ENCODE measurements around the gene HOXA5.

The HOXA5 gene

DNA sequence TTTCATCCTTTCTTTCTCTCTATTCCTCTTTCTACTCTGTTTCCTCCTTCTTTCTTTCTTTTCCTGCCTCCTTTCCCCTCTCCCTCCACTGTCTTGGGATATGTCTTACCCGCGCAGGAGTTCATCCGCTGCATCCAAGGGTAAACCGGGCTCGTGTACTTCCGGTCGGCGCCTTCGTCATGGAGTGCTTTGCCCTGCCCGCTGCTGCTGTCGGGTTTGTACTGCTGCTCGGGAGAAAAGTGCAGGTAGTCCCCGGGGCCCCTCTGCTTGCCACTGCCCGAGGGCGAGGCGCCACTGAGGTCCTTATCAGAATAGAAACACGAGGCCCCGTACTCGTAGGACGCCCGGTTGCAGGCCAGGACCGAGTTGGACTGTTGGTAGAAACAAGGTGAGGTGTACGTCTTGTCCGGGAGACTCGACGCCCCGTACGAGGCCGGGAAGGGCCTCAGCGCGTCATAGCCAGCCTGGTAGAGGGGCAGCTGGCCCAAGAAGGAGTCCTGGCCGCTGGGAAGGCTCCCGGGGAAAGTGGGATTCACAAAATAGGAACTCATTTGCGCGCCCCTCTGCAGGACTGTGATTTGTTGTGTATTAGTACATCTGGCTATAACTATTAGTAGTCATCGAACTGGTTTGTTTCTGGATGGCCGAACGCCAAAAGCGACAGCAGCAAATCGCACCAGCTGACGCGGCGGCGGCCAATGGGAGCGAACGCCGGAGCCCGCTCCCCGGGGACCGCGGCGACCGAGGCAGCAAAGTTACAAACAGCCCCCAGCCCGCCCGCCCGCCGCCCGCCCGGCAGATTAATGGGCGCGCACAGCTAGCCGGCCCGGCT, 3.9 kb upstream of the HOXA5 start, which contains the start of gene HOXA6 (continued):
- TF ChIP-seq, protein P1, sequence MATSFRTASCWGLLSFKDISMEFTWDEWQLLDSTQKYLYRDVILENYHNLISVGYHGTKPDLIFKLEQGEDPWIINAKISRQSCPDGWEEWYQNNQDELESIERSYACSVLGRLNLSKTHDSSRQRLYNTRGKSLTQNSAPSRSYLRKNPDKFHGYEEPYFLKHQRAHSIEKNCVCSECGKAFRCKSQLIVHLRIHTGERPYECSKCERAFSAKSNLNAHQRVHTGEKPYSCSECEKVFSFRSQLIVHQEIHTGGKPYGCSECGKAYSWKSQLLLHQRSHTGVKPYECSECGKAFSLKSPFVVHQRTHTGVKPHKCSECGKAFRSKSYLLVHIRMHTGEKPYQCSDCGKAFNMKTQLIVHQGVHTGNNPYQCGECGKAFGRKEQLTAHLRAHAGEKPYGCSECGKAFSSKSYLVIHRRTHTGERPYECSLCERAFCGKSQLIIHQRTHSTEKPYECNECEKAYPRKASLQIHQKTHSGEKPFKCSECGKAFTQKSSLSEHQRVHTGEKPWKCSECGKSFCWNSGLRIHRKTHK (tag by site-specific recombination; IDR thresholded peaks at IDR 0.05): no peak

DNA sequence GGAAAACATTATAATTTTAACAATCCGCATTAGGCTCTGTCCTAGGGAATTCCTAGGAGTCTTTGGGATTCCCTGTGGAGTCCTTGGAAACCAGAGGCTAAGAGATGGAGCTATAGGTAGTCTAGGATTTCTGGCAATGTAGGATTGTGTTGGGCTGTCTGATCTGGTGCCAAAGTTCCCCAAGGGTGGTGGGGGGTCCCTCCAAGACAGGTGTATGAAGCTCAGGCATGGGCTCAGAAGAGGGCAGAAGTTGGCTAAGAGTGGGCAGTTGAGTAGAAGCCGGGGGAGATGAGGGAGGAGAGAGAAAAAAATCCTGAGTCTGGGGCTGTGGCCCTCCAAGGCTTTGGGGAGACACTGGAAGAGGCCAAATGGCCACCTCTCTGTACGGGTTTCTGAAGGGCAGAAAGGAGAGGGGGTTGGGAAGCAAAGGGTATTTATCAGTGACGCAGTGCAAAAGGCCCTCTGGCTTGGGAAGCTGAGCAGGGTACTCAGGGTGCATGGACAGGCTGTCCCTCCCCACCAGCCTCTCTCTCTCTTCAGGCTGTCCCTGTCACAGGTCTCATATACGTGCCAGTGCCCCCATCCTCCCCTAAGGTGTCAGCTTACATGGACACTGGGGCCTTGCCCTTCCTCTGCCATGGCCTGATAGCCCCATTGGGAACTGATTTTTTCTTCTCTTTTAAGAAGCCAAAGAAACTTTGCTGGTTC, 3.2 kb upstream of the HOXA5 start:
- POLR2A ChIA-PET: interaction anchor here (1.6 to 5.6 kb wide), 3 partner anchors 16 to 33 kb away, joined by 3 to 42 read pairs (median 10); no protein-coding TSS in a partner anchor
- Histone ChIP-seq H3K27ac (ENCODE audit: extremely low read depth, low read depth, low read length) (peak overlapping the region; percentile 99), H3K4me1 (ENCODE audit: control insufficient read depth, insufficient read depth, low read length) (peaks cover 18% of the 10 kb centered on the region), H3K9me3 (ENCODE audit: control insufficient read depth, insufficient read depth, low read depth, low read length) (no peaks in the 10 kb centered on the region), H3K4me3 (ENCODE audit: low read depth, low read length) (peak overlapping the region; percentile 59; the same call in 1 of the 2 replicates), H3K36me3 (ENCODE audit: control insufficient read depth in 2 of 2, insufficient read depth in 1 of 2, low read length in 2 of 2) (peaks cover 0 to 67% of the 10 kb centered on the region in 2 experiments; a peak in 2 of 3 replicates)
- CTCF ChIA-PET: interaction anchor here (0.5 to 4.1 kb wide), 4 partner anchors 16 to 1147 kb away, joined by 3 to 34 read pairs (median 4); partner anchors contain the start of gene HOXA4
- TF ChIP-seq ZEB2 (tag by site-specific recombination; IDR thresholded peaks at IDR 0.05) (no peak), ZNF341 (tag by site-specific recombination; IDR thresholded peaks at IDR 0.05; ENCODE audit: low read depth) (peak; percentile 64), IKZF3 (tag by site-specific recombination; IDR thresholded peaks at IDR 0.05) (peak; percentile 69; the same call in 1 of the 2 replicates), OVOL3 (tag by site-specific recombination; IDR thresholded peaks at IDR 0.05) (no peak), ZNF701 (tag by site-specific recombination; IDR thresholded peaks at IDR 0.05) (no peak), ZNF530 (tag by site-specific recombination; IDR thresholded peaks at IDR 0.05; ENCODE audit: low read depth) (no peak), KLF7 (tag by site-specific recombination; IDR thresholded peaks at IDR 0.05; ENCODE audit: borderline replicate concordance) (0 out of 2 replicates have a peak, but pooled peaks have one; percentile 27), ZFHX2 (tag by site-specific recombination; conservative IDR thresholded peaks at IDR 0.05) (no peak), ZBTB48 (tag by site-specific recombination; IDR thresholded peaks at IDR 0.05) (no peak), BCL11A (tag by site-specific recombination; IDR thresholded peaks at IDR 0.05; ENCODE audit: low read depth) (no peak), HOXA7 (CRISPR knock-in tag; IDR thresholded peaks at IDR 0.05; ENCODE audit: borderline replicate concordance) (no peak), ZNF211 (tag by site-specific recombination; IDR thresholded peaks at IDR 0.05; ENCODE audit: low read depth) (no peak), ZIC2 (tag by site-specific recombination; IDR thresholded peaks at IDR 0.05) (no peak), ZNF274 (IDR thresholded peaks at IDR 0.05; ENCODE audit: low read length) (no peak), ZNF274 (tag by site-specific recombination; IDR thresholded peaks at IDR 0.05; ENCODE audit: borderline replicate concordance) (no peak), ZNF16 (tag by site-specific recombination; IDR thresholded peaks at IDR 0.05; ENCODE audit: low read depth) (no peak), BCL11B (tag by site-specific recombination; IDR thresholded peaks at IDR 0.05; ENCODE audit: low read depth) (no peak), ZNF2 (tag by site-specific recombination; IDR thresholded peaks at IDR 0.05) (no peak), ZNF391 (tag by site-specific recombination; IDR thresholded peaks at IDR 0.05; ENCODE audit: borderline replicate concordance, low read depth) (no peak), WT1 (tag by site-specific recombination; IDR thresholded peaks at IDR 0.05) (peak; percentile 76), ZNF830 (tag by site-specific recombination; IDR thresholded peaks at IDR 0.05; ENCODE audit: low read depth) (no peak), ZNF843 (tag by site-specific recombination; IDR thresholded peaks at IDR 0.05) (no peak), ZNF19 (tag by site-specific recombination; IDR thresholded peaks at IDR 0.05; ENCODE audit: low read depth) (no peak)
- TF ChIP-seq, protein P1 (tag by site-specific recombination; IDR thresholded peaks at IDR 0.05): no peak
- TF ChIP-seq, protein P2, sequence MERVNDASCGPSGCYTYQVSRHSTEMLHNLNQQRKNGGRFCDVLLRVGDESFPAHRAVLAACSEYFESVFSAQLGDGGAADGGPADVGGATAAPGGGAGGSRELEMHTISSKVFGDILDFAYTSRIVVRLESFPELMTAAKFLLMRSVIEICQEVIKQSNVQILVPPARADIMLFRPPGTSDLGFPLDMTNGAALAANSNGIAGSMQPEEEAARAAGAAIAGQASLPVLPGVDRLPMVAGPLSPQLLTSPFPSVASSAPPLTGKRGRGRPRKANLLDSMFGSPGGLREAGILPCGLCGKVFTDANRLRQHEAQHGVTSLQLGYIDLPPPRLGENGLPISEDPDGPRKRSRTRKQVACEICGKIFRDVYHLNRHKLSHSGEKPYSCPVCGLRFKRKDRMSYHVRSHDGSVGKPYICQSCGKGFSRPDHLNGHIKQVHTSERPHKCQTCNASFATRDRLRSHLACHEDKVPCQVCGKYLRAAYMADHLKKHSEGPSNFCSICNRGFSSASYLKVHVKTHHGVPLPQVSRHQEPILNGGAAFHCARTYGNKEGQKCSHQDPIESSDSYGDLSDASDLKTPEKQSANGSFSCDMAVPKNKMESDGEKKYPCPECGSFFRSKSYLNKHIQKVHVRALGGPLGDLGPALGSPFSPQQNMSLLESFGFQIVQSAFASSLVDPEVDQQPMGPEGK (tag by site-specific recombination; IDR thresholded peaks at IDR 0.05): peak; percentile 77; the same call in 1 of the 2 replicates
- TF ChIP-seq, protein P3, sequence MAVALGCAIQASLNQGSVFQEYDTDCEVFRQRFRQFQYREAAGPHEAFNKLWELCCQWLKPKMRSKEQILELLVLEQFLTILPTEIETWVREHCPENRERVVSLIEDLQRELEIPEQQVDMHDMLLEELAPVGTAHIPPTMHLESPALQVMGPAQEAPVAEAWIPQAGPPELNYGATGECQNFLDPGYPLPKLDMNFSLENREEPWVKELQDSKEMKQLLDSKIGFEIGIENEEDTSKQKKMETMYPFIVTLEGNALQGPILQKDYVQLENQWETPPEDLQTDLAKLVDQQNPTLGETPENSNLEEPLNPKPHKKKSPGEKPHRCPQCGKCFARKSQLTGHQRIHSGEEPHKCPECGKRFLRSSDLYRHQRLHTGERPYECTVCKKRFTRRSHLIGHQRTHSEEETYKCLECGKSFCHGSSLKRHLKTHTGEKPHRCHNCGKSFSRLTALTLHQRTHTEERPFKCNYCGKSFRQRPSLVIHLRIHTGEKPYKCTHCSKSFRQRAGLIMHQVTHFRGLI (tag by site-specific recombination; IDR thresholded peaks at IDR 0.05): no peak
- TF ChIP-seq, protein P4, sequence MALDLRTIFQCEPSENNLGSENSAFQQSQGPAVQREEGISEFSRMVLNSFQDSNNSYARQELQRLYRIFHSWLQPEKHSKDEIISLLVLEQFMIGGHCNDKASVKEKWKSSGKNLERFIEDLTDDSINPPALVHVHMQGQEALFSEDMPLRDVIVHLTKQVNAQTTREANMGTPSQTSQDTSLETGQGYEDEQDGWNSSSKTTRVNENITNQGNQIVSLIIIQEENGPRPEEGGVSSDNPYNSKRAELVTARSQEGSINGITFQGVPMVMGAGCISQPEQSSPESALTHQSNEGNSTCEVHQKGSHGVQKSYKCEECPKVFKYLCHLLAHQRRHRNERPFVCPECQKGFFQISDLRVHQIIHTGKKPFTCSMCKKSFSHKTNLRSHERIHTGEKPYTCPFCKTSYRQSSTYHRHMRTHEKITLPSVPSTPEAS (tag by site-specific recombination; IDR thresholded peaks at IDR 0.05): no peak
